CD14-positive monocyte (primary cell): ENCODE results near the gene ARHGEF1. TPM values are rescaled to one million over a fixed set of nuclear protein-coding genes. Genes with fewer than 3 reads are reported as not detected.

Experiments used
- DNase-seq, 3 donors: peaks; one replicate each; pipeline ENCODE4 v3.0.0-alpha.2; 2011 to 2022
- H2AFZ ChIP-seq: 2 replicates; pipeline ENCODE4 v1.6.0; 2012; ENCODE audit warnings: mild to moderate bottlenecking, low read depth, low read length, inconsistent platforms; ENCODE audit not compliant: insufficient read depth, poor library complexity, severe bottlenecking
- H3K27ac ChIP-seq, 2 donors: 1 replicate in 1 of 2; 2 replicates in 1 of 2; pipeline ENCODE4 v1.5.1; 2012 to 2013; ENCODE audit warnings: low read length in 2 of 2, control low read depth in 1 of 2, inconsistent platforms in 1 of 2, low read depth in 1 of 2, mild to moderate bottlenecking in 1 of 2
- H3K27me3 ChIP-seq, 2 donors: one replicate each; pipeline versions ENCODE4 v1.6.0 to v1.6.1; 2011 to 2013; ENCODE audit warnings: low read length in 2 of 2; ENCODE audit not compliant: control insufficient read depth in 2 of 2, insufficient read depth in 2 of 2
- H3K36me3 ChIP-seq, 2 donors: replicated peaks in 1 of 2; 1 replicate in 1 of 2; 2 replicates in 1 of 2; pipeline versions ENCODE4 v1.5.1 to v1.6.1; 2012 to 2013; ENCODE audit warnings: low read length in 2 of 2, control low read depth in 1 of 2, inconsistent platforms in 1 of 2, mild to moderate bottlenecking in 1 of 2; ENCODE audit not compliant: insufficient read depth in 2 of 2, control insufficient read depth in 1 of 2
- H3K4me1 ChIP-seq, 2 donors: 1 replicate in 1 of 2; 2 replicates in 1 of 2; pipeline versions ENCODE4 v1.5.1 to v1.6.1; 2012 to 2013; ENCODE audit warnings: low read length in 2 of 2, control low read depth in 1 of 2, inconsistent platforms in 1 of 2, mild to moderate bottlenecking in 1 of 2, moderate library complexity in 1 of 2; ENCODE audit not compliant: insufficient read depth in 2 of 2, control insufficient read depth in 1 of 2
- H3K4me2 ChIP-seq: replicated peaks from 2 replicates; pipeline ENCODE3; 2012; ENCODE audit warnings: low read length, moderate library complexity, mild to moderate bottlenecking; ENCODE audit not compliant: poor library complexity, severe bottlenecking; ENCODE audit errors: extremely low read depth
- H3K4me3 ChIP-seq, 3 experiments: fragments of 200-600 bp in 1 of 3; sonication (generic) in 1 of 3; replicated peaks in 1 of 3; 1 replicate in 2 of 3; 2 replicates in 1 of 3; pipeline ENCODE4 v1.5.1; 2011 to 2013; ENCODE audit warnings: low read length in 3 of 3, mild to moderate bottlenecking in 3 of 3, control low read depth in 2 of 3, low read depth in 2 of 3, inconsistent platforms in 1 of 3, moderate library complexity in 1 of 3
- H3K79me2 ChIP-seq: 2 replicates; pipeline ENCODE4 v1.6.0; 2012; ENCODE audit warnings: mild to moderate bottlenecking, control low read depth, inconsistent platforms, low read length, moderate library complexity; ENCODE audit not compliant: insufficient read depth
- H3K9ac ChIP-seq: 2 replicates; pipeline ENCODE4 v1.6.0; 2017; ENCODE audit warnings: low read length, mild to moderate bottlenecking; ENCODE audit not compliant: insufficient read depth, poor library complexity, severe bottlenecking
- H3K9me3 ChIP-seq, 2 donors: replicated peaks in 1 of 2; 1 replicate in 1 of 2; 2 replicates in 1 of 2; pipeline versions ENCODE4 v1.5.1 to v1.6.1; 2012 to 2013; ENCODE audit warnings: low read length in 2 of 2, control low read depth in 1 of 2; ENCODE audit not compliant: control insufficient read depth in 1 of 2, insufficient read depth in 1 of 2
- H4K20me1 ChIP-seq: 2 replicates; pipeline ENCODE4 v1.6.0; 2012; ENCODE audit warnings: mild to moderate bottlenecking, low read length, control low read depth, moderate library complexity; ENCODE audit not compliant: insufficient read depth
- H3K27ac Mint-ChIP-seq, 7 donors: one replicate each; pipeline ENCODE4 v1.8.0; 2020; ENCODE audit warnings: mild to moderate bottlenecking in 7 of 7, mixed read lengths in 7 of 7, moderate library complexity in 6 of 7, inconsistent platforms in 2 of 7
- H3K27me3 Mint-ChIP-seq, 3 donors: one replicate each; pipeline ENCODE4 v1.8.0; 2021 to 2022; ENCODE audit warnings: low read depth in 3 of 3, mild to moderate bottlenecking in 3 of 3, mixed read lengths in 3 of 3, moderate library complexity in 3 of 3, inconsistent platforms in 1 of 3
- H3K36me3 Mint-ChIP-seq, 2 donors: one replicate each; pipeline ENCODE4 v1.8.0; 2020; ENCODE audit warnings: mixed read lengths in 2 of 2, inconsistent platforms in 1 of 2, mild to moderate bottlenecking in 1 of 2
- H3K4me1 Mint-ChIP-seq: one replicate; pipeline ENCODE4 v1.8.0; 2020; ENCODE audit warnings: mild to moderate bottlenecking, mixed read lengths
- H3K4me3 Mint-ChIP-seq, 2 donors: one replicate each; pipeline ENCODE4 v1.8.0; 2020; ENCODE audit warnings: mild to moderate bottlenecking in 2 of 2, mixed read lengths in 2 of 2, moderate library complexity in 1 of 2
- H3K9me3 Mint-ChIP-seq, 7 donors: one replicate each; pipeline ENCODE4 v1.8.0; 2020 to 2022; ENCODE audit warnings: mixed read lengths in 7 of 7, mild to moderate bottlenecking in 6 of 7, moderate library complexity in 6 of 7, inconsistent platforms in 2 of 7
- CTCF ChIP-seq: fragments of 200-600 bp; IDR thresholded peaks from one replicate; pipeline ENCODE4 v1.8.0; 2022; ENCODE audit warnings: antibody characterized with exemption, mild to moderate bottlenecking
- WGBS: methylation state at CpG from one replicate; pipeline ENCODE4 v1.1.5; 2013; ENCODE audit warnings: missing lambda C conversion rate; ENCODE audit not compliant: insufficient coverage; 5-methylcytosine and 5-hydroxymethylcytosine counted together
- intact Hi-C, 2 donors: fragments of 100-400 bp; cut with micrococcal nuclease; formaldehyde crosslinking; loops; one replicate each; pipeline versions ENCODE4 v1.15.0 to v1.15.1; 2023
- polyA plus RNA-seq, 3 donors: library from polyadenylated mRNA; depleted of rRNA in 1 of 3; unstranded in 2 of 3; stranded (reverse) in 1 of 3; fragments of 300-500 nt in 2 of 3; fragments of >200 nt in 1 of 3; fragmentation: Illumina TruSeq in 2 of 3; gene quantifications; 1 replicate in 2 of 3; 2 replicates in 1 of 3; pipeline ENCODE4 v1.2.3, GENCODE V29; 2012 to 2021

ARHGEF1 gene
- polyA plus RNA-seq, 3 donors, result 82.8 to 622 (median 95.5) TPM

- no peak for DNase-seq
Observed at GRCh38 chr19:41907994-41908615, 25.1 kb downstream of the ARHGEF1 start.

More at GRCh38 chr19:41907994-41908615, 25.1 kb downstream of the ARHGEF1 start:
- peaks cover 46% of the 10 kb centered on the region in 2 donors for H3K36me3 Mint-ChIP-seq
- Histone ChIP-seq H3K9ac (no peak overlapping the region), H3K4me1 (no peaks in the 10 kb centered on the region), H4K20me1 (peaks cover 91% of the 10 kb centered on the region), H3K9me3 (peaks cover 0 to 5% of the 10 kb centered on the region in 2 donors), H3K4me3 (no peak overlapping the region), H3K79me2 (no peaks in the 10 kb centered on the region), H3K36me3 (peaks cover 45 to 48% of the 10 kb centered on the region in 2 donors), H3K27ac (no peak overlapping the region), H3K27me3 (peaks cover 8 to 23% of the 10 kb centered on the region in 2 donors), H2AFZ (no peak overlapping the region), H3K4me2 (no peak overlapping the region)
- no peak overlapping the region for H3K27ac Mint-ChIP-seq
- H3K4me3 Mint-ChIP-seq, result no peak overlapping the region
- WGBS, result 95% methylated on average over 23 of the region's 25 CpGs
- intact Hi-C loops, result no loop called here
- H3K9me3 Mint-ChIP-seq, result peaks cover 0 to 6% (median 0%) of the 10 kb centered on the region in 7 donors
- H3K4me1 Mint-ChIP-seq, result peaks cover 19% of the 10 kb centered on the region
- TF ChIP-seq CTCF, result no peak
- H3K27me3 Mint-ChIP-seq, result peaks cover 4 to 33% (median 30%) of the 10 kb centered on the region in 3 donors
